NCI-H2227 treated with DMSO at 0.1 percent for 48 hours (cell line): ENCODE data around the gene CD47.

Experiments used
- DNase-seq: peaks from one replicate; lab custom pipeline; 2025; lab: John Stamatoyannopoulos, UW

Gene CD47

DNA sequence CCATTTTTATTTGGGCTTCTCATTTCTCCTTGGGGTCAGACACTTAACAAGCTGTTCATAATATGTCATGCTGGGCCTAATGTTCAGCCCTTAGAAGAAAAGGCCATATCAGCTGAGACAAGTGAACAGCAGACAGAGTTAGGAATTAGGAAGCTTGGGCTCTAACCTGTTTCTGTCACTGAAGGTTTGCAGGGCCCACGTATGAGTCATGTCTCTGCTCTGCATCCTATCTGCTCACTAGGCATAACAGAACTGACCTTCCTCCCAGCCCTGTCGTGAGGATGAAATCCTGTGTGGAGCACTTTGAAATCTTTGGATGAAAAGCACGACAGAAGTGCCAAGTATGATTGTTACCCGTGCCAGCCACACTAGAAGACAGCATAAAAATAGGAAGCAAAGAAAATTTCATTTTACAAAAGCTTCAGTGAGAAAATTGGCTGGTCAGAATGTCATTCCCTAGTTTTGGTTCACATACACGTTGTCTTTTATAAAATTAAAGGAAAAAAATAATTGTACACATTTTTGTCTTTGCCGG lies 26.5 kb upstream of the CD47 start:
- no peak for DNase-seq

DNA sequence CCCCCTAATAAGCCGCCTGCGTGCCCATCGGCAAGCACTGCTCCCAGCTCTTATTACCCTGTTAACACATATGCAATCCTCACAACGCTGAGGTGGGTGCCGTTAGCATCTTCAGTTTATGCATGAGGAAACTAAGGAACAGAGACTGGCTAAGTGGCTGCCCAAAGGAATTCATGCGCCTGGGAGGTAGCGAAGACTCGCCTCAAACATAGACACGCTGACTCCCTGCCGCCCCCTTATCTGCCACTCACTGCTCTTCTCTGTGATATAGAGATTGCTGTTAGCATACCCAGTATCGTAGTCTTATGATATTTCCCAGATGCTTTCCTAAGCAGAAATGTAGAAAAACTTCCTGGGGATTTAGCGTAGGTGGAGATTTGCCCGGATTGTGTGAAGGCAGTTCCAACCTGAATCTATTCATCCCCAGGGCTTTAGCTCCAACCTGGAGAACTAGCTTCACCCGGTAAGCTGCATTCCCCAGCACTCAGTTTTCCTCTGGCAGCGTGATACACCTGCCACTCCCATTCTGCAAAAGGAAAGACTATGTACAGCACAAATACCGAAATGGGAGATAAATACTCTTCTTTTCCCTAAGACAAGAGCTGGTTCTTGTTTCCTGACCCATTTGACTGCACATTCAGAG lies 23.7 kb upstream of the CD47 start:
- DNase-seq: no peak

DNA sequence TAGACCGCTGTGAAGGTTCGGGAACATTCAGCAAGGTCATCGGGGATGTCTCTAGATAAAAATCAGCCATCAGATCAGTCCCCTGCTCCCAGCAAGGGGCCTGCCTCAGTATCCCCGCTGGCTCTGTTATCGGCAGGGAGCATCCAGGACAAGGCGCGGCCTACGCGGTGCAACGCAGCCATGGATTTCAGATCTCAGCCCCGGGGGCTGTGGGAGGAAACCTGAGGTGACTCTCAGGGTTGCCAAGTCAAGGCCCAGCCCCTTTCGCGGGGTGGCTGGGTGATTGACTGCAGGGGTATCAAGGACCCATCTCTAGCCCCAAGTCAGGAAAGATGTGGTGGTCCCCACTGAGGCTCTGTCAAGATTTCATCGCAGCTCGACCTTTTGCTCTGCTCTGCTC lies 23.1 kb upstream of the CD47 start:
- DNase-seq: no peak

DNA sequence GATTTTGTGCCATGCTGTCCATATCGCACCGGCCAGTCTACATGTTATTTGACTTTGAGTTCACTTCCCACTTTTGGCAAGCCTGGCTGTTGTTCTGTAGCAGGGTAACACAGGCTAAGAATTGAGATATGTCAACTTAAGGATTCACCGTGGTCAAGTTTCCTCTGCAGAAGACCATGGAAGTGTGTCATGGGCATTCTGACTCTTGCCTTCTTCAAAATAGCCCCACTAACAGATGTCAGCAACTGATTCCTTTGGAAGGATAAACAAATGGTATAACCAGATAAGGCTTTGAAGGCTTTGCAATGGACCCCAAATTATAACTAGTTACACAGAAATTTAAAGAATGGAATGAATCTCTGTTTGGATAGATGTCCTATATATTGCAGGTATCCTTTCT lies 20.1 kb upstream of the CD47 start:
- no peak for DNase-seq

DNA sequence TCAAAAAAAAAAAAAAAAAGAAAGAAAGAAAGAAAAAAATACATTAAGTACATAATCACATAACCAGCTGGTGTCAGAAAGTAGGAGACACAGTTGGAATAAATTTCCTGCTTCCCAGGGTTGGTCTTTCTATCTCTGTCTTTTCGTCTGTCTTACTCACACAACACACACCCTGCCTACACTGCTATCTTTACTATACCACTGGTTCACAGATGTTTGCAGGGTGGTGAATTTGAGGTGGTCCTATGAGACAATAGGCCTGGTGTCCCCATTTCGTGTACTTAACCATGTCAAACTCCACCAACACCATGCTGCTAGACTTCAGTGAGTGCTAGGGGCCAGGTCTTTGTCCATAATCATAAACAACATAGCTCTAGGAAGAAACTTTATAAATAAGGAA lies 17.6 kb upstream of the CD47 start:
- DNase-seq: no peak

DNA sequence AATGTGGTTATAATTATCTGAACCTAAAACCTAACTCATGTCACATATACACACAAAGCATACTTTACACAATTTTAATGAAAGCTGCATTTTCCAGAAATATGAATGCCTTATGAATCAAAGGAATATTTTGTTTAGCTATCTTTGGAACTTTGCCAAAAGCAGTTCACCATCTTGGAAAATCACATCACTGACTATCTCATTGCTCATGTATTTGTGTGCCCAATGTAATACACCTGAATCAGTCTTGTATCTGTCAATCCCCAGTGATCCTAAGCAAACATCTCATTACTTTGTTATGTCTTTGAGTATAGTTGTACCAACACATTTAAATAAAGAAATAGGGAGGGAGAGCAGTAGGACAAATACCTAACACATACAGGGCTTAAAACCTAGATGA lies 15.6 kb upstream of the CD47 start:
- DNase-seq: no peak

DNA sequence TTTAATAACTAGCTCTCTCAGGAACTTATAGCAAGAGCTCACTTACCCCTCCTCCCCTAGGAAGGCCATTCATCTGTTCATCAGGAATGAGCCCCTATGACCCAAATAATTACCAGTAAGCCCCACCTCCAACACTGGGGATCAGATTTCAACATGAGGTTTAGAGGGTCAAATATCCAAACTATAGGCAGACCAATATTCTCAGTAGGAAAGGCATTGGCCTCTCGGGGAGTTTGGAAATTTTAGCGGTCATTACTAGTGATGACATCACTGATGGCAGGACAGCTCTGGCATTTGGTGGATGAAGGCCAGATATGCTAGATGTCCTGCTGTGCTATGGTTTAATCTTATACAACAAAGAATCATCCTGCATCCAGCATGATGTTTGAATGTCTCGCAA lies 15.2 kb upstream of the CD47 start:
- no peak for DNase-seq

DNA sequence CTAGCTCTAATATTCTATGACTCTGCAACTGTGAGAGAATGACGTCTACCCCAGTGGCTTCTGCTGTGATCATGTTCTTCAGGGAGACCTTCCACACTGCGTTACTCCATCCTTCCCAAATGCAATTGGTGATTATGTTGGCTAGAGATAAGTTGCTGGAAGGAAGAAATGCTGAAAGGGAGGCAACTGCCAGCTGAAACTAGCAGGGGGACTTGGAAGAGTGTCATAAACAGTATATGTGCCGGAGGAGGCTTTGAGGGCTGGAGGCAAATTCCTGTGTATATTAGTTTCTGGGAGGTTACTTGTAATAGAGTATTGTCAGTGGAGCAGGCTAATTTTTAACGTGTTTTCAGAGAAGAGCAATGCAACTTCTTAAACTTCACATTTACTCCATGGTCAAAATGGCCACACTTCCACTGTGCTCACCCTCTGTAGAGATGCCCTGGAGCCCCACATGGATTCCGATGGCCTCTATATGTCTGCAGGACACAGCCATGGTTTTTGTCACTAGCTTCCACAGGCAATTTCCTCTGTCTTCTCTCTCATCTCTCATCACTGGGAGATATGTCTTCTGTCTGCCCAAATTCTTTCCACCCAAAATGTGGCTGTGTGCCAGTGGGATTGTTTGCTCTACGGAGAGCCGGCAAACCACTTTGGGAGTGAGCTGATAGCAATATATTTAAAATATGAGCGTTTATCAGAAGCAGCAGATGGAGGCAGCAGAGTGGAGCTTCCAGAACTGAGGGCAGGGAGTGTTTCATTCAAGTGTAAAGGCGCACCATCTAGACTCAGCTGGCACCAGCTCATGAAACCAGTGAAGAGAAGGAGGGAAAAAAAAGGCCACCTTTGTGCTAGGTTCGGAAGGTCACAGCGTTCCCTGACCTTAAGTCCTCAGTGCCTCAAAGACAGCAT lies 13.3 kb upstream of the CD47 start:
- no peak for DNase-seq

DNA sequence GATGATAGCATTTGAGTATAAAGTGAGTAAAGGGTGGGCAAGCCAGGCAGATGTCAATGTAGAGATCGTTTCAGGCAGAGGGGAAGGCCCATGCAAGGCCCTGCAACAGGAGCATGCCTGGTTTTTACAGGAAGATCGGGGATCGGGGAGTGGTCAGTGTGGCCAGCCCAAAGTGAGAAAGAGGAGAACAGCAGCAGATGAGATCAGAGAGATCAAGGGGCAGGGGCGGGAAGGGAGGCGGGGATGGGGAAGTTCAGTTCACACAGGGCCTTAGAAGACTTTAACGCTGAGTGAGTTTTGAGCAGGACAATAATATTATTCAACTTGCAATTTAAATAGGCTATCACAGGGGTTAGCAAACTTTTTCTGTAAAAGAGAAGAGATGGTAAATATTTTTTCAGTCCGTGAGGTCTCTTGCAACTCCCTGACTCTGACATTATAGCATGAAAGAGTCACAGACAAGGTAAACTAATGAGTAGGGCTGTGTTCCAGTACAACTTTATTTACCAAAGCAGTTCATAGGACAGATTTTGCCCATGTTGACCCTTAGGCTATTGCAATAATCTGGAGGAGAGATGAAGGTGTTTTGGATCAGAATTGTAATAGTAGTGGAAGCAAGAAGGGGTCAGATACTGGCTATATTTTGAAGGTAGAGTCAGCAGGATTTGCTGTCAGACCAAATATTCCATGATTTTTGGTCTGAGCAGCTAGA lies 12.4 kb upstream of the CD47 start:
- DNase-seq: no peak

DNA sequence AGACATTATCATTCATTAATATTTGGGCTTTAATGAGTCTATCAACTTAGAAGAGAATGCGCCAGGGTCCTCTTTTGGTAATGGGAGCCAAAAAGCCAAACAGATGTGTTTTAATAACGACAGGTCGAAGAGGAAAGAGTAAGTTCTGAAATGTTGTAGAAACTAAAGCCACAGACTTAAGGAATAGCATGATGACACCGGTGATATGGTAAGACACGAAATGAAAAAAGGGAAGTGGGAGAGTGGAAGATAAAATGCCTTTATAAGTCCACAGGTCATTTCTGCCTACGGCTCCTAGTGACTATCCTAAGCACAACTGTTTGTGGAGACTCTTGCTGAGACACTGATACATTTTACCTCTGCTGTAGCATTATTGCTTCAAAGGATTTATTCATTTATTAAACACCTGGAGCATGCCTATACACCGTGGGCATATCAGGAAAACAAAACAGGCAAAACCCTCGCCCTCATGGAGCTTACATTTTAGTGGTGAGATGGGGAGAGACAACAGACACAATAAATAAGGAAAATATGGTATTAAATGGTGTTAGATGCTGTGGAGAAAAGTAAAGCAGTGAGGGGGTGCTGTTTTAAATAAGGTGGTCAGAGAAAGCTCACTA lies 11.7 kb upstream of the CD47 start:
- DNase-seq: no peak

DNA sequence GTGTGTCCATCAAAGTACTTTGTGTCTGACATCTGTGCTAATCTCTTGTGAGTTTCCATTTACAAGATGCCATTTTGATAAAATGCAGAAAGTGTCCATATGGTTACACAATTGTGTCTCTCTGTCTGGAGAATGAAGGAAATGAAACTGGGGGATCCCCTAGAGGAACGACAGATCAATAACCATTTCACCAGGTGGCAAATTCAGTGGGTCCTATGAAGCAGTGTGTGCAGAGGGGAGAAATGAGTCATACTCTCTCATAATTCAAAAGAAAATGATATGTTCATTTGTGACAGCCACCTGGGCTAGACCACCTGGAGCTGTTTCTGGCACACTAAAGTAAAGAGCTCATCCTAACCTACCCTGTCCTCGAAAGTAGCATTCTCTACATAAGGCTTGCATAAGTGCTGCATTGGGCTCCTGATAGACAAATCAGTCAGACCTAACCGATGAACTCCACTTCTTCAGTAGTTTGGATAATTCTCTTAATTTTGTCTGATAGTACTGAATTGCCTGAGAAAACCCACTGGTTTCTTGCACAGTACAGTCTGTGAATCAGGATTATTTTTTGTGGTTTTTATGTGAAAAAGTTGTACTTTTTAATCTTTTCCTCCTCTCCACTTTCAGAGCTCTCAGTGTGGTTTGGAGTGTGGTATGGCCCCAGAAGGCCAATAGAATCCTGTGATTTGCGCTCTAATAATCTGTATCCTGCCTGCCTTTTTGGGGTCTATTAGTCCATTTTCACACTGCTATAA lies 10.3 kb upstream of the CD47 start:
- no peak for DNase-seq

DNA sequence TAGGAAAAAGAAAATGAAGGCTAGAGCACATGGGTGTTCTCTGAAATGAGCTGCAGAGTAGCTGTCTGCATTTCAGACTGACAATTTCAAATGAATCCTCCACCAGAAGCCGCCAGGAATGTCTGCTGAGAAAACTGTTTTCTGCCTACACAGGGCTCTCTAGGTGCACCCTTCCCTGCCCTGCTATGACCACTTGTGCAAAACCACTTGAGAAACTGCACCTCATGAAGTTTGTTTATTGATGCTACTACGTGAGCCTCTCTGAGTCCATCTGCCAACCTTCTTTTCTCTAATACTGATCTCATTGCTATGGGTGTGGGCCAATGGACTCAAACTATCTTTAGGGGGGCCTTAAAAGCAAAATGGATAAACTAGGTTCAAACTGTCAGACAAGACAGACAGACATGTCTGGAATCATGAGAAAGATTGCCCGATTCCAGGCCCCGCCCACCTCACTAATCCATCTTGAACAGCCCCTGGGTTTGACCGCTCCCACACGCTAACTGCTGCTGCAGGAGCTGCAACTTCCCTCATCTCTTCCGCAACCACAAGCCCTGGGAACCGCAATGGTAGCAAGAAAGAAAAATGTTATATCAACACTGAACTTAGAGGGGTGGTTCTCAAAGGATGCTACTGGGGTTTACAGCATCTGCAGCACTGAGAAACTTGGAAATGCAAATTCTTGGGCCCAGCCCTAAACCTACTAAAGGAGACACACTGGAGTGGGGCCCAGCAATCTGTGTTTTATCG lies 9.0 kb upstream of the CD47 start:
- DNase-seq: no peak

DNA sequence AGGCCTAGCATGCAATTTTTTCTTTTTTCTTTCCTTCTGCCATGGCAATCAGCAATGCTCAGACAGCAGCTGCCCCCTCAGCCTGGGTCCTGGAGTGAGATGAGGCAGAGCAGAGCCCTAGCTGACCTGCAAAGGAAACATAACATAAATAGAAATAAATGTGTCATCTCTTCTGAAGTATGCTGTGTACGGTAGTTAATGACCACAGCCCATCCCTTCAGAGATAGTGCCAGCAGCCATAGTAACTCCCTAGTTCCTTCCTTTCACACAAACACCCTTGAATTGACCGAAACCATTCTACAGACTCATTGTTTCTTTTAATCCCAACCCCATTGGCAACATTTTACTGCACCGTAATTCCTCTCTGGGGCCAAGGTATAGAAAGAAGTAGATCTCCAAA lies 8.4 kb upstream of the CD47 start:
- no peak for DNase-seq

DNA sequence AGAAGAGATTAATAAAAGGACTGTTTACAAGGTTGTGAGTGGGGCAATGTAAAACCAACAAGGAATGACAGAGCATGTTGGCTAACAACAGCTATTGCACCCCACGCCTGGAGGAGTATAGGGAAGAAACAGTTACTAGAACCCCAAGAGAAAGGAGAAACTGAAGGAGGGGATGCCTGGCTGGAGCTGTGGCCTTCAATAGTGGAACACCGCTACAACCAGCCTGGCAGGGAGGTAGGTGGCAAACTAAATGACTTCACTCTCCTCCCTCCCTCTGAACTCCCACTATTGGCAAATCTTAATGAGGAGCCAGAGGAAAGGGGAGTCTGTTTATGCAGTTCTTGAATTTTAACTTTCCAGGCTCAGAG lies 7.2 kb upstream of the CD47 start:
- DNase-seq: no peak

DNA sequence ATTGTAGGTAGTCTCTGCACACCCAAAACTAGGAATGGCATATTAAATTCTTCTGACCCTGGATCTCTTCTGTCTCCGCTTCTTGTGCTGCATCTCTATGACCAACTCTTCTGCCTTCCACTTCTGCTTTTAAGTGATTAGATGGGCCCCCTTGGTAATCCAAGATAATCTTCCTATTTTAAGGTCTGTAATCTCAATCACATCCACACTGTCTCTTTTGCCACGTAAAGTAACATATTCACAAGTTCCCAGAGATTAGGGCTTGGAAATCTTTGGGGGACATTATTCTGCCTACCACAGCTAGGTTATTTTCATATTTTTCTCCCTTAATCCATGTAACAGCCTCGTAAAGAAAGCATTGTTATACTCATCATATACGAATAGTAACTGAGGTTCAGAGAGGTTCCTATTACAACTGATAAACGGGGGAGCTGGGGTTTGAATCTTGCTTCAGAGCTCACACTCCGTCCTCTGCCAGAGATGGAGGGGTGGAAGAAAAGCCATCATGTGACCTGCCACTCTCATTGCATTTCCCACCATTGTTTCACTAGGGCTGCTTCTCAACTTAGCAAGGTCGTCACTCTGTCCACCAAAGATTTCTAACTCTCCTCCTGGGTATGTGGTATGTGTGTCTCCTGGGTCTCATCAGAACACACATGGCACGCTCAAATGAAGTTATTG lies 6.6 kb upstream of the CD47 start:
- no peak for DNase-seq

DNA sequence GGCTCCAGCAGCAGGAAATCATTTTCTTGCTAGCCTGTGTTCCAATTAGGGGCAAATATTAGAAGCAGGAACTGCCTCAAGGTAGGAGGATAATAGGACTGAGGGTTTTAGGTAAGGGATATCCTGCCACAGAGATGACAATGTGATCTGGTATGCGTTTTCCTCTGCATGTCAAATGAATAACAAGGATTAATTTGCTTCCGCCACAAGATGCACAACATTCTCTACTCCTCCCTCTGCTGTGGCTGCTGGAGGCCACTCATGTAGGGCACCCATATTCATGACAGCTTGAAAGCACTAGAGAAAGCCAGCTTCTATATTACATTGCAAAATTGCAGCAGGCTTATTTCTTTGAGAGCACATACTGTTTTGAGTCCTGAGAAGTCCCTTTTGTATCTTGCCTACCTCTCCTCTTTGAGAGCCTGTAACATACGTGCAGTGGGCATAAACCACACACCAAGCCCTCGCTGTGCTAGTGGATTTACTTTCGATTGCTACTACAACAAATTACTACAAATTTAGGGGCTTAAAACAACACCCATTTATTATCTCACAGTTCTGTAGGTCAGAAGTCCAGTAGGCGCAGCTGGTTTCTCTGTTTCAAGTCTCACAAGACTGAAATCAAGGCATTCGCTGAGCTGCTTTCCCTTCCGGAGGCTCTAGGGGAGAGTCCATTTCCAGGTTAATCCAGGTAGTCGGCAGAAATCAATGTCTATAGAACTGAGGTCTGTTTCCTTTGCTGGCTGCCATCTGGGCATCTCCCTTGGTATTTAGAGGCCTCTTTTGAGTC lies 5.9 kb upstream of the CD47 start:
- peak; percentile 31 for DNase-seq

DNA sequence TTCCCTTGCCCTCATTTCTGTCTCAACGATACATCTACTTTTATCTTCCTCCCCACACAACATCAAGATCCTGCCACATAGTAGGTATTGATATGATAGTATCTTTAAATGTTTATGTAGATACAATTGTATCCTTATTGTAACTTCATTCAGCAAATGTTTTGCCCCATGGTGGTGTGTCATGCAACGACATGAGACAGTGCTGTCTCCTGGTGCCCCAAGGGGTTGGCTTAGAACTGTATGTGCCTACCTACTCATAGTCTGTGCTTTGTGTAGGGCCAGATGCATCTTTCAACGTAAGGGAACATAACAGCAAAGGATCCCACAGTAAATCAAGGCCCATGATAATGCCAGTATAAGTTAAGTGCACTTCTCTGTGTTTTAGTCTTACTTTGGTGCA lies 2.8 kb upstream of the CD47 start:
- no peak for DNase-seq

DNA sequence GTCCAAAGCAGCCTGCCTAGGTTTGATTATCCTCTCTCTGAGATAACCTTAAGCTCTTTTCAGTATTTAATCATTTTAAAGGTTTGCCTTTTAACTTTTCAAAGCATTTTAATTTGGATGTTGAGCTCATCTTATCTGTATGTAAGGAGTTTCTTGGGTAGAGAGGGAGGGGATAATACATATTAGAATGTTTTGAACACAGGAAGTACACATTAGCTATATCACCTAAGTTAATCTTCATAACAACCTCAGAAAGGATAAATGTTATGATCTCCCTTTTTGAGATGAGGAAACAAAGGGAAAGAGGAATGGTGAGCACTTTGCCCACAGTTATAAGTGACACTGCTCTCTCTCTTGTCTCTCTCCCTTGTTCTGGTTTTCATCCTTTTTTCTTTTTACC lies 2.2 kb upstream of the CD47 start:
- no peak for DNase-seq

DNA sequence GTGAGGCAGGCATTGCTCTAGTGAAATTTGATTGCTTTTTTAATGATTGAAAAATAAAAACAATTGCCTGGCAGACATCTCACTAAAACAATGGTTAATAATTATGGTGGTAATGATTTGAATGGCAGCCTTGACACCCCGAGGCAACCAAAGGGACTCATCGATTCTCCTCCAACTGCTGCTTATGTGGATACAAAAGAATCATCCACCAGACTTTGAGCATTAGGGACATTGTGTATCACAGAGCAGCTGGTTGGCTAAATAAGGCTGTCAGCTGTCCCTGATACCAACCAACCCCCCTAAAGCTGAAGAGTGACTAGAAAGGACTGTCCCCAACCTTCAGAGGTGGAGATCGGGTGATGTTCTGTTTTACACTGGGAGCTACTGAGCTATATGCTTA lies 1.7 kb upstream of the CD47 start:
- DNase-seq: no peak
